AG04449 (cell line): ENCODE measurements around the gene MEG3.

Experiments
- CTCF ChIA-PET: fragments of 350-600 bp; formaldehyde crosslinking; extraction: SDS; loops from one replicate; lab custom pipeline; 2021; ENCODE audit warnings: antibody characterized with exemption; lab: Yijun Ruan, JAX
- POLR2A ChIA-PET: fragments of 400-600, 350-600 bp; formaldehyde crosslinking; extraction: SDS; loops from one replicate; lab custom pipeline; 2020; ENCODE audit warnings: antibody characterized with exemption, inconsistent platforms; lab: Yijun Ruan, JAX
- DNase-seq: peaks from one replicate; pipeline ENCODE4 v3.0.0-alpha.2; 2010; ENCODE audit warnings: low read depth, low spot score
- H3K4me3 ChIP-seq: 2 replicates; pipeline ENCODE4 v1.5.1; 2011; ENCODE audit warnings: low read depth, mild to moderate bottlenecking, control low read depth, low read length
- TF ChIP-seq, protein P1 (sequence below): IDR thresholded peaks from one replicate; pipeline ENCODE4 v1.5.1; 2011; ENCODE audit warnings: mild to moderate bottlenecking, moderate library complexity, low read length, control low read depth, inconsistent platforms; ENCODE audit not compliant: insufficient read depth; ENCODE audit errors: missing control alignments

The MEG3 gene

DNA sequence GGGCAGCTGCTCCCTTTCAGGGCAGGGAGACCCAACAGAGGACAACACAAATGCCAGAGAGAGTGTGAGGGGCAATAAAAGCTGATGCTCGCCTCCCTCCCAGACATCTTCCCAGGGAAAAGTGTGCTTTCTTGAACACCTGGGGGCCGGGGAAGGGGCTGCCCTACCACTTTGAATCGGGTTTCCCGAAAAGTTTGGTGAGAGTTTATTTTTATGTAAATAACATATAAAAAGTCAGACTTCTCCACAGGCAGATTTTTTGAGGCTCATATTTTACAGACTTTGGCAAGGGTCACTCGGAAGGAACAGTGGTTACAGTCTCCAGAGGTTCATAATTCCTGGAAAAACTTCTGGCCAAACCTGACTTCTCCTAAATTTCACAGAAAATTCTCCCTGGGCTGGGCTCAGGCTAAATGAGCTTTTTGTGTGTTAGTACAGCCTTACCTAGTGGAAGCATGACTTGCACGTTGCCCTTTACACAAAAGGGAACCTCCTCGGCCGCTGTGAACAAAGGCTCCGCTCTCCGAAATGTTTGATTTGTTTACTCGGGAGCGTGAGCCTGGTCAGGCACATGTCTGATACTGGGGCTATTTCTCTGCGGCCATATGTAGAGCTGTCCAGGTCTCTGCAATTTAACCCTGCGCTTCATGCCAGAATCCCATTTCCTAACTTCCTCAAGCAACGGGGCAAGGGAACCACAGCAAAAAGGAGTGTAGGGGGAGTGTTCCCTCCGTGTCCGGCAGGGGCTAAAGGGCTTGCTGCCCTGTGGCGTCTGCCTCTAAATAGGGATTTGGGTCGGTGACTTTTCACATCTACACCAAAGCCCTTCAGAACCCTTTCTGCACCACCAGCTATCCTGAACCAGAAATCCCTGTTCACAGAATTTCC lies 74.2 kb downstream of the MEG3 start:
- POLR2A ChIA-PET: no interaction called here
- TF ChIP-seq, protein P1, sequence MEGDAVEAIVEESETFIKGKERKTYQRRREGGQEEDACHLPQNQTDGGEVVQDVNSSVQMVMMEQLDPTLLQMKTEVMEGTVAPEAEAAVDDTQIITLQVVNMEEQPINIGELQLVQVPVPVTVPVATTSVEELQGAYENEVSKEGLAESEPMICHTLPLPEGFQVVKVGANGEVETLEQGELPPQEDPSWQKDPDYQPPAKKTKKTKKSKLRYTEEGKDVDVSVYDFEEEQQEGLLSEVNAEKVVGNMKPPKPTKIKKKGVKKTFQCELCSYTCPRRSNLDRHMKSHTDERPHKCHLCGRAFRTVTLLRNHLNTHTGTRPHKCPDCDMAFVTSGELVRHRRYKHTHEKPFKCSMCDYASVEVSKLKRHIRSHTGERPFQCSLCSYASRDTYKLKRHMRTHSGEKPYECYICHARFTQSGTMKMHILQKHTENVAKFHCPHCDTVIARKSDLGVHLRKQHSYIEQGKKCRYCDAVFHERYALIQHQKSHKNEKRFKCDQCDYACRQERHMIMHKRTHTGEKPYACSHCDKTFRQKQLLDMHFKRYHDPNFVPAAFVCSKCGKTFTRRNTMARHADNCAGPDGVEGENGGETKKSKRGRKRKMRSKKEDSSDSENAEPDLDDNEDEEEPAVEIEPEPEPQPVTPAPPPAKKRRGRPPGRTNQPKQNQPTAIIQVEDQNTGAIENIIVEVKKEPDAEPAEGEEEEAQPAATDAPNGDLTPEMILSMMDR: no peak
- no peak for DNase-seq
- no peak overlapping the region for H3K4me3 ChIP-seq
- CTCF ChIA-PET: interaction anchor here (1.4 to 1.7 kb wide), 2 partner anchors 10 to 237 kb away, joined by 5 read pairs; no protein-coding TSS in a partner anchor

DNA sequence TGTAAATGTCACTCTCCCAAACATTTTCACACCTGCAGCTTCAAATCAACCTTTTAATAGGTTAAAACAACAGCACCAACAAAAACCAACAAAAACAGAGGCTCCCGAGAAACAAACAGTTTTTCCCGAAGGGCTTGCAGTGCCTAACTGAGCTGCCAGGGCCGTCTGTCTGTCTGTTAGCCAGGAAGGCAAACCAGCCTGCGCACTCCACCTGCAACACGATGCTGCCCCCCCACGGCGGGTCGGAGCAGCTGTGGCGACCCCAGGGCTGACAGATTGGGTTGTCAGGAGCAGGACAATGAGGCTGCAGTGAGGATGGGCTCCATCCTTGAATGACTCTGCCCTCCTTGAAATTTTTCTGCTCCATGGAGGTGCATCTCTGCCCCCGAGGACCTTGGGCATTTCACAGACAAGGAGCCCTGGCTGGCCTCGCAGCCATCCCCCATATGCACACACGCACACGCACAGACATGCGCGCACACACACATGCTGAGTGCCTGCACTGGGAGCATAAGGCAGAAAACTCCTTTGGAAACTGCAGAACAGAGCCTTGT lies 75.0 kb downstream of the MEG3 start:
- CTCF ChIA-PET: no interaction called here
- POLR2A ChIA-PET: no interaction called here
- TF ChIP-seq, protein P1: peak; percentile 41
- no peak for DNase-seq
- H3K4me3 ChIP-seq: no peak overlapping the region

DNA sequence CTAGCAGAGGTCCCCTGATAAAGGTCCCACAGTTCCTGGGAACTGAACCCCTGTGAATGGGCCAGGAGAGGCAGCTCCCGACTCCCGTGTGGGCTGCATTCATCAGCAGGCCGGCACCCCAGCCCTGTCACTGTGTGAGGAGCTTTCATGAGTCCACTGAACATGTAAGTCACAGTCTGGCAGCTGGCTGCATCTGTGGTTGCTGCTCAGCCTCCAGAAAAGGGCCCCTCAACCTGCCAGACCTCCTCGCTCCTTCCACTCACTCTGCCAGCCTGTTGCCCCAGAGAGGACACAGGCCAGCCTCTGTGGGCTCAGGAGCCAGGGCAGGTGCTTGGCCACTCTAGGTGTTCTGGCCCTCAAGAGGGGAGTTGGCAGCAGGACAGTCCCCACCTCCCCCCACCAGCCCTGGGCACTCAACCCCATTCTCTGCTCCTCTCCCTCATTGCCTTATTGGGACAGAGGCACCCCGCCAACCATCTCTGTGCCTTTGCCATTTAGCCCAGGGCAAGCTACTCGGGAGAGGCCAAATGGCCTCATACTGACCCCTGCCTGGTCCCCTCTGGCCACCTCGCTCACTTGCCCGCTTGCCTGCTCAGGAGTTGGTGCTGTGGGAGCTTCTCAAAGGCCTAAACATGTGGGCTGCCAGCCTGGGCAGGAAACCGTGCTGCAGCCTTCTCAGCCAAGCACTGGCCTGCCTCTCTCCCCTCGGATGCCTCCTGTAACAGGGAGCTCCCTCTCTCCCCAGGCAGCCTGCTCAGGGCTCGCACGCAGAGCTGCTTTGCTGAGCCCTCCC lies 75.7 kb downstream of the MEG3 start:
- ChIA-PET POLR2A (no interaction called here), CTCF (interaction anchor here (0.8 kb wide), 1 partner anchor 10 kb away, joined by 3 read pairs; no protein-coding TSS in a partner anchor)
- no peak for DNase-seq
- H3K4me3 ChIP-seq: no peak overlapping the region
- TF ChIP-seq, protein P1: no peak

DNA sequence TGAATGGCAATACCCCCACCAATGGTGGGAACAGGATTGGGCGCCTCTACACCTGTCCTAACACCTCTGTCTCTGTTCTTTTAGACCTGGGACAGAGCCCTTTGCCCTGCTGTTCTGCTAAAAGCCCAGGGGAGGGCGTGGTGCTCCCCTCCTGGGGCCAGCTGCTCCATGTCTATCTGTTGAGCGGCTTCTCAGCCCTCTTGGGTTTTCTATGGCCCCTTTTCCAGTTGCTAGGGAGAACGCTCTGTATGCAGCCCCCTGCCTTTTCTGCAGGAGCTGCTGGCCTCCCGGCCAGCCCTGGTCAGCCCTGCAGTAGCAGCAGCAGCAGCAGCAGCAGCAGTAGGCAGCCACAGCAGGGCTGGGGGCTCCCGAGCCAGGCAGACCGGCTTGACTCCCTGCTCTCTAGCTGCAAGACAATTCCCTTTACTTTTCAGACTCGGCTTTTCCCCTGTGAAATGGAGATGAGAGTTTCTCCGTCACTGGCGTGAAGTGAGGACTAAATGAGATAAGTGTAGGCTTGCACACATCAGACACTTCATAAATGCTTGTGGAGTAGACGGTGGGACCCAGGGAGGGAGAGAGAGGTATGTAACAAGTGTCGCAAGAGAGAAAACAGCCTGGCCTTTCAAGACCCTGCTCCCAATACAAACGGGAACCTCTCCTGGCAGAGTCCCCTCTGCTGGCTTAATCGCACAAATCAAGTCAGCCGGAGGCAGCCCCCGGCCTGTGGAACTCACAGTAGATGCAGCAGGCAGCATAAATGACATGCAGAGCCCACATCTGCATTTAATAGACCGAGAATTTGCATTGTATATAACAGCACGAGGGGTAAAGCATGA lies 76.6 kb downstream of the MEG3 start:
- CTCF ChIA-PET: no interaction called here
- H3K4me3 ChIP-seq: no peak overlapping the region
- POLR2A ChIA-PET: no interaction called here
- DNase-seq: no peak
- TF ChIP-seq, protein P1: no peak

DNA sequence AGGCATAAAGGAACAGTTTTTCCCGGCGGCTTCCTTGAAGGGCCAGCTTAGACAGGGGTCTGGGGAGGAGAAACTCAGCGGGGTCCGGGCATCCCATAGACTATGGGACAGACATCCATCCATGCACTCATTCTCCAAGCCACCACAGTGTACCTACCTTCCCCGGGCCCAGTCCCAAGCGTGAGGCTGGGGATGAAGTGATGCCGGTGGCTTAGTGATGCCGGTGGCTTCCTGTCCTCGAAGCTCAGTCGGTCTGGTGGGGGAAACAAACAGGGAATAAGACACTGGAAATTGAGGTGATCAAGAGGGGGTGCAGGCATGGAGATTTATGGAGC lies 77.2 kb downstream of the MEG3 start:
- POLR2A ChIA-PET: no interaction called here
- CTCF ChIA-PET: no interaction called here
- H3K4me3 ChIP-seq: no peak overlapping the region
- DNase-seq: no peak
- TF ChIP-seq, protein P1: no peak
